Activated CD8-positive, alpha-beta memory T cell treated with anti-CD3 and anti-CD28 coated beads, Interleukin-2, amount 50 U/mL, for 24 hours (primary cell): ENCODE data around the gene ACAD10.
"Not testable (repeated sequence)": the region's sequence is repeated elsewhere in the genome, so short reads cannot be mapped to it uniquely, and the experiment has no call there.

Source experiments
- DNase-seq: peaks from one replicate; pipeline ENCODE4 v3.0.0-alpha.2; 2020; ENCODE audit errors: extremely low read depth

ACAD10 gene

GRCh38 chr12:111685811-111686573 lies at the start of gene ACAD10, which contains the start of gene BRAP:
Gene ACAD10 (plus strand): TSS chr12:111686053. CDS start chr12:111692710, 6,657 bp downstream.
Gene BRAP (minus strand): TSS chr12:111685956. CDS start chr12:111685792, 164 bp downstream.
- DNase-seq = peak; percentile 86

- DNase-seq = no peak
Observed at GRCh38 chr12:111636209-111636945, 49.5 kb upstream of the ACAD10 start.

GRCh38 chr12:111638556-111638955 lies 47.3 kb upstream of the ACAD10 start:
- no peak for DNase-seq

- no peak for DNase-seq
Observed at GRCh38 chr12:111640506-111640905, 45.3 kb upstream of the ACAD10 start.

DNA sequence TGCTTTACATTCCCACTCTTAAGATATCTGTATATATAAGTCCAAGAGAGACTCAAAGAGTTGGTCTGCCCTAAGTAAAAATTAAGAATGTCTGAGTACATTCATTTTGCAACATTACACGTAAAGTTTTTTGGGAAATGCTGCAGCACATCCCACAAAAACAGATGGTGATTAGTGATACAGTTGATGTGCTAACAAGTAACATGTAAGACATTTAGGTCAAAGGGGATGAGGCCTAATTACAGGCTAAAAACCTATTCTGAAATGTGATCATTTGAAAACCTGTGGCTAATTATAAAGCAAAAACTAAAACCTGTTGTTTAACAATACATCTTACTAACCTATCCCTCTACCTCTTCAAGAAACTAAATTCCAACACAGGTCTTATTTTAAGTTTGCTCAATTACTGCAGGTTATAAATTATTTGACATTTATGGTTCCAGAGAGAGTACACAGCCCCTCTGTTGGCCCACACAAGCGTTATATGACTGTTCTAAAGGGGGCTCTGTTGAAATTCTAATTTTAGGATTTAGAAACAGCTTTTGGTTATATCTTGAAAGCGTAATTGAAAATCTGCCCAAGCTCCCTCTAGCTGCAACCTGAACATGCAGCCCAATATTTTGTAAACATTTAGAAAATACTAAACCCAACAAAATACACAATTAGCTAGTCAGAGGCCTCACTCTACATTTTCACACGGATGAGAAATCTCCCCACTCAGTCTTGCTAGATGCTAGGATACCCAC lies 43.0 kb upstream of the ACAD10 start:
- DNase-seq = no peak

GRCh38 chr12:111643427-111643826 lies 42.4 kb upstream of the ACAD10 start:
- DNase-seq = no peak

DNA sequence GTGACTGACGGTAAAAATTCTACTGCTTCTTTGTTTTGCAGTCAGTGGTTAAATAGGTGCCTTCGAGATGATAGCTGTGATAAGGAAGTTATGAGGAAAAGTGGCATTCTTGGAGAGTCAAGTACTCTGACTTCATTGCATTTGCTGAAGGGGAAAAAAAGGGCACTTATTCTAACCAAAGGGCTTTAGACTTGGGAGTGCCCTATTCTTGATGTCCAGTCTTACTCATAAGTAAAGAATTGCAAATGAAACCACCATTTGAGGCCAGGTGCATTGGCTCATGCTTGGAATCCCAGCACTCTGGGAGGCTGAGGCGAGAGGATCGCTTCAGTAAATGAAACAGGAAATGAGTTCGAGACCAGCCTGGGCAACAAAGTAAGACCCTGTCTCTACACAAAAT lies 40.4 kb upstream of the ACAD10 start:
- DNase-seq = no peak

GRCh38 chr12:111650912-111651311 lies 34.9 kb upstream of the ACAD10 start:
- no peak for DNase-seq

DNA sequence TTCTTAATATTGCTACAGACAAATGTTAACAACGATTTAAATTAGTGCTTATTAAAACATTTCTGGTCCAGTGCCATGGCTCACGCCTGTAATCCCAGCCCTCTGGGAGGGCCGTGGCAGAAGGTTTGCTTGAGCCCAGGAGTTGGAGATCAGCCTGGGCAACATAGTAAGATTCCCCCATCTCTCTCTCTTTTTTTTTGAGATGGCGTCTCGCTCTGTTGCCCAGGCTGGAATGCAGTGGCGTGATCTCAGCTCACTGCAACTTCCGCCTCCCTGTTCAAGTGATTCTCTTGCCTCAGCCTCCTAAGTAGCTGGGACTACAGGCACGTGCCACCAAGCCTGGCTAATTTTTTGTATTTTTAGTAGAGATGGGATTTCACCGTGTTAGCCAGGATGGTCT lies 33.3 kb upstream of the ACAD10 start:
- not testable (repeated sequence) for DNase-seq

DNA sequence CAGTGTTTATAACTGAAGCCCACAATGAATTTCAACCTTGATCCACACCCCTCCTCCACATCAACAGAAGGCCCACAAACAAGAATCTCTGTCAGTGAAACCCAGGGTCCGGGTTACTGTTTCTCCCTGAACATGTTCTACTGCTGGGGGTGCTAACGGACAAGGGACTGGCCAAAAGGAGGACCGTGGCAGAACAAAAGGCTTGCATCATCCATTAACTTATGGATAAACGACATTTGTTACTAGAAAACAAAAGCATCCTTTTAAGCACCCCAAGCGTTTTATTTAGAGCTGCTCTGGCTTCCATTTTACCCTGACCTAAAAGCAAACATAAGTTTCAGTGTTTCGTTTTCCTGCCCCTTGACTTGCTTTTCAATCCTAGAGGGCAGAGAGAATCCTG lies 32.3 kb upstream of the ACAD10 start:
- DNase-seq = no peak

DNA sequence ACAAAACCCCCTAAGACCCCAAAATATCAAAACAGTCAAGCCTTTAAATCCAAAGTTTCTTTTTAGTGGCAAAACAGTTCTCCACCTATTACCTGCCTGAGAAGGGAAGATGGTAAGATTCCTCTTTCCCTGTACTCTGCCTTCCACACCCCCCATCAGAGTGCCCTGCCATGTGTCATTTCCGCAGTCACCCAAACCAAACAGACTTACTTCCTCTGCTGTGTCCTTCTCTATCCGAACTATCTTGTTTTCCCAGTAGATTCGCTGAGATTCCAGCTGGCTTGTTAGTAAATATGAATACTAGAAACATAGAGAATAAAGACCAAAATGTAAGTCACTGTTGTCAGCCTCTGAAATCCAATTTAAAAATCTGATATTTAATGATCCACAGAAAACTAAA lies 30.5 kb upstream of the ACAD10 start:
- DNase-seq = no peak

GRCh38 chr12:111656016-111656415 lies 29.8 kb upstream of the ACAD10 start:
- no peak for DNase-seq

DNA sequence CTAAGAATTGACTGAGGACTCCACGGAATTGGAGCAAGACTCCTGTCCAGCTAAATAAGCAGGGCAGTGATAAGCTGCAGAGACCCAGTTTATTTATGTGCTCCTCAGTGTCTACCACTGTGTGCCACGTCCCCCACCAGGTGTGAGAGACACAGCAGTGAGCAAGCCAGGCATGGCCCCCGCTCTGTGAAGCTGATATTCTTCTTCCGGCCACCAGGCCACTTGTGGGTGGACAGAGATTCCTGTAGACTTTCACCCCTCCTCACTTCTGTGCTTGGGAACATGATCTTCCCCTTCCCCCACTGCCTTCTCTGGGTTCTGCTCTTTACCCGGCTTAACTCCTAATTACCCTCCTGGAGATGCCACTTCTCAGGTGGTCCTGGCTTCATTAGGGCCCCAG lies 21.4 kb upstream of the ACAD10 start:
- DNase-seq = no peak

DNA sequence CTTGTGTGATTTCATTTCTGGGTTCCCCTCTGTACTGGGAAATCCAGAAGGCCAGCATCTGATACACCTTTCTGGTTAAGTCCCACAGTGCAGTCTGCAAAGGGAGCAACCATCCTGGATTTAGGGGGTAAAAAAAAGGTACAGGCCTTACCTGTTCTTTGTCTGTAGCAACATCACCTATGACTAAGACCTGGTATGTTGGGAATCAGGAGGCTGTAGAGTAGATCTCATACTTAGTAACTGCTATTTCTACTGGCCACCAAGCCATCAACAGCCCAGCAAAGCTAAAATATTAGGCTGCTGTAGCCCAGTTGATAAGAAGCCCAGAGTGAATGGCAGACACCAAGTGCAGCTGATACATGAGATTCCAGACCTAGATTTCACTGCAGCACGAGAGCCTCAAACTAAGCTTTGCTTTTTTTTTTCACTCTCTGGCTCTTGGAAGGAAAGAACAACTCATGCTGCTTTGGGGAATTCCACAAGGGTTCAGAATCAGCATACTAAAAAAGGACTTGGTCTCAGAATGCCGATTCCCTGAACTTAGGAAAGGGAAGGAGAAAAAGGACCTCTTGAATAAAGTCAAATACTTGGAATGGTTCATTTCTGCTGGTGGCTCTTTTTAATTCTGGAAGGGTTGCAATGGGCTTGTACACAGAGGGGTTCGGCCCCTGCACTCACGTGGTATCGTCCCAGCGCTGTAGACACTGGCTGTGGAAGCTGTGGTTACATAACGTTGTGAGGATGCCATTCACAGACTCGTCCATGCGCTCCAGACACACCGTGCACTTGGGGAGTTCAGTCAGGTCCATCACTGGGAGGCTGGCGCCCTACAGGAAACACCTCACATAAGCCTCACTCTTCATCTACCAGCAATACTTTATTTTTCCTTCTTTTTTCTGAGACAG lies 20.6 kb upstream of the ACAD10 start:
- DNase-seq = no peak

- no peak for DNase-seq
Observed at GRCh38 chr12:111672822-111673381, 13.0 kb upstream of the ACAD10 start.

DNA sequence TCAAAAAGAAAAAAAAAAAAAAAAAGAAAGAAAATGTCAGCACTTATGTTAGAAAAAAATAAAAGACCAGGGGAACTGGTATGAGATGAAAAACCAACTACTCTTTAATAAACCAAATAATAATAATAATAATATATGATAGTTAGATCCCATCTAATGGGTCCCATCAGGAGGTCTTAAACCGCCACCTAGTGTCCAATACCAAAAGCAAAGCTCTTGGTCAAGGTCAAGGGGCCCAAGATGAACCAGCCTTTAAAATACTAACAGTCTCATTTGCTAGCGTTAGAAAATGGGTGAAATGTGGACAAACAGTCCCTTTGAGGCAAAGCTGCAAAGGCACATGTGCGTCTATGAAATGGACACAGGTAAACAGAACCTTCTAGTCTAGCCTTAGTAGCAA lies 12.3 kb upstream of the ACAD10 start:
- no peak for DNase-seq

DNA sequence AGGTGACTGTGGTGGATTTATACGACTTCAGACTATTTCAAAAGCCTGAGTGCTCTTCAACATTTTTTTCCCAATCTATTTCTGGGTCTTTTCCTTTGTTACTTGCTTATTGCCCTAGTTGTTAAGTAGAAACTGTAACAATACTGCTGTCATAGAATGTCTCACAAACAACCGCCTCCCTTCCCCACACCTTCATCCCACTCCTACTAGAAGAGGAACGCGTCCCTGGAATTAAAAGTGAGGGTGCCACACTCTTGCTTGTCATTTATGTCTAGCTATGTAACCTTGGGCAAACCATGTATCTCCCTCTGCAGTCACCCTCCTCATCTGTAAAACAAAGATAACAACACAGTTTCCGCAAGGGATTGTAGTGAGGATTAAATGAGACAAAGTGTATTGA lies 8.7 kb upstream of the ACAD10 start:
- DNase-seq = no peak

DNA sequence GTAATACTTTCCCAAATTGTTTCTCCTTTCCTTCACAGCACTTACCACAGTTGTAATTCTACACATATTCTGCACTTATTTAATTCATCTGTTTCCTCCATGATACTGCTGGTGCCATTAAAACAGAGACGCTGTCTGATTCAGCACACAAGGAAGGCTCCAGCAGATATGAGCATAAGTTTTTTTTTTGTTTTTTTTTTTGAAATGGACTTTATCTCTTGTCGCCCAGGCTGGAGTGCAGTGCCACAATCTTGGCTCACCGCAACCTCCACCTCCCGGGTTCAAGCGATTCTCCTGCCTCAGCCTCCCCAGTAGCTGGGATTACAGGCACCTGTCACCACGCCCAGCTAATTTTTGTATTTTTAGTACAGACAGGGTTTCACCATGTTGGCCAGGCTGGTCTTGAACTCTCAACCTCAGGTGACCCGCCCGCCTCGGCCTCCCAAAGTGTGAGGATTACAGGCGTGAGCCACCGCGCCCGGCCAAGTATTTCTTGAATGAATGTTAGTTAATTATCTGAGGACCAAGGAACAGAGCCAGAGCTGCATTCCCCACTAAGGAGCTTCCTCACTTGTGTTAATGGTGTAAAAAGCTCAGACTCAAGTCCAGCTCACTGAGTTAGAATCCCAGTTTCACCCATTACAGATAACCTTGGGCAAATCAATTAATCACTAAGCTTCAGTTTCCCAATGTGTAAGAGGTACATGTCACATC lies 1.2 kb upstream of the ACAD10 start:
- not testable (repeated sequence) for DNase-seq

- no peak for DNase-seq
Observed at GRCh38 chr12:111685322-111685810, 487 bp upstream of the ACAD10 start.

GRCh38 chr12:111686574-111687105 lies 787 bp downstream of the ACAD10 start:
- no peak for DNase-seq
